SK-N-SH (cell line): ENCODE results near the gene KRTAP1-3. TPM values are rescaled to one million over a fixed set of nuclear protein-coding genes. Genes with fewer than 3 reads are reported as not detected.
A peak's percentile ranks its signal among the peaks of the same experiment; 100 is the strongest.
"Not testable (repeated sequence)": the region's sequence is repeated elsewhere in the genome, so short reads cannot be mapped to it uniquely, and the experiment has no call there.

Source experiments
- CTCF ChIA-PET: fragments of 300-600, 350-600 bp; formaldehyde crosslinking; extraction: SDS; loops from one replicate; lab custom pipeline; 2021; lab: Yijun Ruan, JAX
- POLR2A ChIA-PET: fragments of 350-600 bp; sonication (Branson Sonifier 250); formaldehyde crosslinking; extraction: SDS; loops from one replicate; lab custom pipeline; 2020; ENCODE audit warnings: antibody characterized with exemption, inconsistent platforms; lab: Yijun Ruan, JAX
- DNase-seq: peaks from one replicate; pipeline ENCODE4 v3.0.0; 2012
- H2AFZ ChIP-seq: fragments of 200-600 bp; sonication (generic); 2 replicates; pipeline ENCODE4 v1.8.1; 2016; ENCODE audit warnings: antibody characterized with exemption, mild to moderate bottlenecking, low read depth
- H3F3A ChIP-seq: fragments of 200-600 bp; sonication (generic); replicated peaks from 2 replicates; pipeline ENCODE3; 2016; ENCODE audit warnings: antibody characterized with exemption, mild to moderate bottlenecking; ENCODE audit not compliant: insufficient read depth
- H3K27ac ChIP-seq, 2 experiments: fragments of 200-500 bp in 1 of 2; fragments of 200-600 bp in 1 of 2; sonication (Bioruptor generic) in 1 of 2; sonication (generic), shearing (Covaris generic) in 1 of 2; 2 replicates each; pipeline versions ENCODE4 v1.5.1 to v1.6.1; 2014 to 2016; ENCODE audit warnings: low read depth in 2 of 2, inconsistent platforms in 1 of 2, low read length in 1 of 2, mild to moderate bottlenecking in 1 of 2, mixed read lengths in 1 of 2
- H3K27me3 ChIP-seq: fragments of 200-600 bp; sonication (generic), shearing (Covaris generic); 2 replicates; pipeline ENCODE4 v1.6.1; 2016; ENCODE audit warnings: mixed run types; ENCODE audit not compliant: insufficient read depth
- H3K36me3 ChIP-seq, 2 experiments: fragments of 200-500 bp in 1 of 2; fragments of 200-600 bp in 1 of 2; sonication (Bioruptor generic) in 1 of 2; sonication (generic) in 1 of 2; replicated peaks in 1 of 2; 2 replicates each; pipeline versions ENCODE3 to v1.5.1; 2014 to 2016; ENCODE audit warnings: low read length in 1 of 2, mild to moderate bottlenecking in 1 of 2; ENCODE audit not compliant: insufficient read depth in 2 of 2, control insufficient read depth in 1 of 2
- H3K4me1 ChIP-seq, 2 experiments: fragments of 200-500 bp in 1 of 2; fragments of 200-600 bp in 1 of 2; sonication (Bioruptor generic) in 1 of 2; sonication (generic), shearing (Covaris generic) in 1 of 2; 2 replicates each; pipeline versions ENCODE4 v1.5.1 to v1.6.1; 2014 to 2016; ENCODE audit warnings: low read depth in 1 of 2, low read length in 1 of 2, mixed run types in 1 of 2; ENCODE audit not compliant: insufficient read depth in 2 of 2, control insufficient read depth in 1 of 2
- H3K4me2 ChIP-seq: fragments of 200-600 bp; sonication (generic), shearing (Covaris generic); 2 replicates; pipeline ENCODE4 v1.6.1; 2017; ENCODE audit warnings: mixed run types
- H3K4me3 ChIP-seq, 2 experiments: fragments of 200-500 bp in 1 of 2; fragments of 200-600 bp in 1 of 2; sonication (Bioruptor generic) in 1 of 2; sonication (generic), shearing (Covaris generic) in 1 of 2; 2 replicates each; pipeline versions ENCODE4 v1.5.1 to v1.8.1; 2014 to 2016; ENCODE audit warnings: low read depth in 2 of 2, inconsistent platforms in 1 of 2, low read length in 1 of 2, mild to moderate bottlenecking in 1 of 2, mixed read lengths in 1 of 2, moderate library complexity in 1 of 2
- H3K79me2 ChIP-seq: fragments of 200-600 bp; sonication (generic); 2 replicates; pipeline ENCODE4 v1.8.1; 2017; ENCODE audit warnings: mild to moderate bottlenecking; ENCODE audit not compliant: insufficient read depth
- H3K9ac ChIP-seq: fragments of 200-600 bp; sonication (generic); 2 replicates; pipeline ENCODE4 v1.6.1; 2017; ENCODE audit warnings: mixed run types
- H3K9me2 ChIP-seq: fragments of 200-600 bp; sonication (generic); 2 replicates; pipeline ENCODE4 v1.6.1; 2017; ENCODE audit warnings: mixed run types
- H3K9me3 ChIP-seq: fragments of 200-600 bp; sonication (generic); 2 replicates; pipeline ENCODE4 v1.6.1; 2017; ENCODE audit warnings: mixed run types, mild to moderate bottlenecking, moderate library complexity
- H4K20me1 ChIP-seq: fragments of 200-600 bp; sonication (generic); 2 replicates; pipeline ENCODE4 v1.6.1; 2017; ENCODE audit warnings: mild to moderate bottlenecking, mixed run types; ENCODE audit not compliant: insufficient read depth
- CHD2 ChIP-seq: fragments of 150-350 bp; IDR thresholded peaks from 2 replicates; pipeline ENCODE4 v1.6.1; 2018; ENCODE audit warnings: low read length; ENCODE audit not compliant: partially characterized antibody
- EP300 ChIP-seq, 2 experiments: IDR thresholded peaks; 2 replicates each; pipeline versions ENCODE4 v1.4.0 to v1.6.1; 2012; ENCODE audit warnings: borderline replicate concordance in 1 of 2, low read depth in 1 of 2, low read length in 1 of 2
- FOSL2 ChIP-seq: IDR thresholded peaks from 2 replicates; pipeline ENCODE4 v1.4.0; 2012; ENCODE audit warnings: low read depth, mild to moderate bottlenecking, moderate library complexity, borderline replicate concordance
- JUND ChIP-seq: IDR thresholded peaks from 2 replicates; pipeline ENCODE4 v1.4.0; 2012
- NFIC ChIP-seq: IDR thresholded peaks from 2 replicates; pipeline ENCODE4 v1.4.0; 2012; ENCODE audit warnings: borderline replicate concordance
- TCF12 ChIP-seq: IDR thresholded peaks from 2 replicates; pipeline ENCODE4 v1.4.0; 2012
- TEAD4 ChIP-seq: IDR thresholded peaks from 2 replicates; pipeline ENCODE4 v1.4.0; 2012; ENCODE audit warnings: mild to moderate bottlenecking, borderline replicate concordance; ENCODE audit not compliant: insufficient read depth
- USF1 ChIP-seq: IDR thresholded peaks from 2 replicates; pipeline ENCODE4 v1.4.0; 2012; ENCODE audit warnings: low read depth, borderline replicate concordance
- ZBTB33 ChIP-seq: IDR thresholded peaks from 2 replicates; pipeline ENCODE4 v1.4.0; 2012; ENCODE audit warnings: low read depth, borderline replicate concordance
- WGBS: methylation state at CpG from one replicate; pipeline ENCODE4 v1.1.6; 2017; ENCODE audit warnings: low lambda C conversion rate; 5-methylcytosine and 5-hydroxymethylcytosine counted together
- polyA plus RNA-seq, 3 experiments: library from polyadenylated mRNA; depleted of rRNA; stranded (reverse); fragments of >200 nt; gene quantifications; 2 replicates each; pipeline ENCODE4 v1.2.3, GENCODE V29; 2012
- TF ChIP-seq, protein P1 (sequence below): fragments of 200-600 bp; sonication (generic); IDR thresholded peaks from 2 replicates; pipeline ENCODE4 v1.6.1; 2017; ENCODE audit warnings: antibody characterized with exemption, mild to moderate bottlenecking, moderate library complexity

Gene KRTAP1-3
- polyA plus RNA-seq, 1 of the 3 experiments (the other 2 are of a cell fraction) = not detected

DNA sequence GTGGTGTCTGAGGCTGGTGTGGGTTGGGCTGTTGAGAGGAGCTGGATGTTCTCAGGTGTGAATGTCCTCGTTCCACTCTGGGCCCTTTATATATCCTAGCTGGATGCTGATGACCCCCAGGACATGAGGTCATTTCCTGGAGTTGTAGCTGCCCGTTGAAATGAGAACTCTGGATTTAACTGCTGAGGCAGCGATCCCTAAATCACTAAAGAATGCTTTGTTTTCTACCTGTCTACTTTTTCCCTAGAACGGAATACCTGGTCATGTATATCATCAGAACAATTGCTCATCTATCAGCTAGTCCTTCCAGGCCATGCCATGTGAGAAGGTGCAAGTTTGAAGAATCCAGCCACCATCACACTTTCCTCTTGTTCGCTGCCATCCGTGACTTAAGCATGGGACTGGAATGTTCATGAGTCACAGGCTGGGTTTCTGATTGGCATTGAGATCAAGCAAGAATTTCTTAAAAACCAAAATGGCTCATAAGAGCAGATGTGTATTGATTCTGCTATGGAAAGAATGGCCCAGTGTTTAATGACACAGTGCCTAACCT, 25.5 kb upstream of the KRTAP1-3 start, which contains the start of gene KRTAP2-3 (continued):
- TF ChIP-seq, protein P1, sequence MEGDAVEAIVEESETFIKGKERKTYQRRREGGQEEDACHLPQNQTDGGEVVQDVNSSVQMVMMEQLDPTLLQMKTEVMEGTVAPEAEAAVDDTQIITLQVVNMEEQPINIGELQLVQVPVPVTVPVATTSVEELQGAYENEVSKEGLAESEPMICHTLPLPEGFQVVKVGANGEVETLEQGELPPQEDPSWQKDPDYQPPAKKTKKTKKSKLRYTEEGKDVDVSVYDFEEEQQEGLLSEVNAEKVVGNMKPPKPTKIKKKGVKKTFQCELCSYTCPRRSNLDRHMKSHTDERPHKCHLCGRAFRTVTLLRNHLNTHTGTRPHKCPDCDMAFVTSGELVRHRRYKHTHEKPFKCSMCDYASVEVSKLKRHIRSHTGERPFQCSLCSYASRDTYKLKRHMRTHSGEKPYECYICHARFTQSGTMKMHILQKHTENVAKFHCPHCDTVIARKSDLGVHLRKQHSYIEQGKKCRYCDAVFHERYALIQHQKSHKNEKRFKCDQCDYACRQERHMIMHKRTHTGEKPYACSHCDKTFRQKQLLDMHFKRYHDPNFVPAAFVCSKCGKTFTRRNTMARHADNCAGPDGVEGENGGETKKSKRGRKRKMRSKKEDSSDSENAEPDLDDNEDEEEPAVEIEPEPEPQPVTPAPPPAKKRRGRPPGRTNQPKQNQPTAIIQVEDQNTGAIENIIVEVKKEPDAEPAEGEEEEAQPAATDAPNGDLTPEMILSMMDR = no peak
- TF ChIP-seq CHD2 (no peak), NFIC (peak; percentile 52; the same call in 1 of the 2 replicates), ZBTB33 (no peak), USF1 (no peak)

- not testable (repeated sequence) for H3K9me3 ChIP-seq, H4K20me1 ChIP-seq, H2AFZ ChIP-seq
- peak; percentile 14; the same call in 1 of the 2 replicates for TF ChIP-seq JUND
- 0 out of 4 replicates have a peak, but pooled peaks of 1 of the 2 experiments have one; percentile 15 for TF ChIP-seq EP300 (IDR thresholded peaks at IDR 0.05; ENCODE audit: borderline replicate concordance in 1 of 2, low read depth in 1 of 2, low read length in 1 of 2)
- TF ChIP-seq TCF12 = 0 out of 2 replicates have a peak, but pooled peaks have one; percentile 26
- TF ChIP-seq TEAD4 = peak; percentile 38; the same call in 1 of the 2 replicates
- TF ChIP-seq FOSL2 = peak; percentile 48
- TF ChIP-seq, all 33 proteins: peak for 5; not testable (repeated sequence) for 28
- H3K36me3 ChIP-seq, DNase-seq, H3K9me2 ChIP-seq, POLR2A ChIA-PET, H3K9ac ChIP-seq, H3K27me3 ChIP-seq, H3K4me3 ChIP-seq, H3K79me2 ChIP-seq: not testable (repeated sequence)
- H3K27ac ChIP-seq = peak overlapping the region in 1 of 2 experiments; percentile 62; a peak in 2 of 4 replicates
- peaks cover 0 to 22% of the 10 kb centered on the region in 2 experiments; a peak in 2 of 4 replicates for H3K4me1 ChIP-seq
- H3K4me2 ChIP-seq = peak overlapping the region; percentile 51
- 25% methylated on average over 8 of the region's 31 CpGs for WGBS
- H3F3A ChIP-seq = peaks cover 30% of the 10 kb centered on the region
- CTCF ChIA-PET = interaction anchor here (1.5 kb wide), 1 partner anchor 24 kb away, joined by 3 read pairs; no protein-coding TSS in a partner anchor
Measured at GRCh38 chr17:41059276-41060051, 24.8 kb upstream of the KRTAP1-3 start.
